Small intestine (tissue), 7 donors: ENCODE measurements around the gene SPTBN4. TPM values are rescaled to one million over a fixed set of nuclear protein-coding genes. Genes with fewer than 3 reads are reported as not detected.

ENCODE experiments used
- DNase-seq, 2 donors: peaks; one replicate each; pipeline versions ENCODE4 v3.0.0 to v3.0.0-alpha.2; 2013
- FAIRE-seq: peaks from 2 replicates; lab custom pipeline; 2012; peaks lifted over from hg19 to GRCh38; lab: Jason Lieb, UNC
- H3K27ac ChIP-seq, 3 donors: one replicate each; pipeline ENCODE4 v1.5.1; 2013; ENCODE audit warnings: low read length in 2 of 3, mild to moderate bottlenecking in 2 of 3, control low read depth in 1 of 3, inconsistent platforms in 1 of 3, low read depth in 1 of 3, moderate library complexity in 1 of 3
- H3K27me3 ChIP-seq, 3 donors: one replicate each; pipeline ENCODE4 v1.6.1; 2013; ENCODE audit warnings: low read length in 3 of 3, inconsistent platforms in 1 of 3; ENCODE audit not compliant: control insufficient read depth in 3 of 3, insufficient read depth in 3 of 3
- H3K36me3 ChIP-seq, 3 donors: one replicate each; pipeline ENCODE4 v1.6.1; 2013; ENCODE audit warnings: low read length in 3 of 3, inconsistent platforms in 1 of 3, low read depth in 1 of 3, mild to moderate bottlenecking in 1 of 3, moderate library complexity in 1 of 3; ENCODE audit not compliant: control insufficient read depth in 3 of 3, insufficient read depth in 2 of 3
- H3K4me1 ChIP-seq, 3 donors: one replicate each; pipeline ENCODE4 v1.6.1; 2013; ENCODE audit warnings: low read length in 2 of 3, inconsistent platforms in 1 of 3, low read depth in 1 of 3, mild to moderate bottlenecking in 1 of 3, moderate library complexity in 1 of 3; ENCODE audit not compliant: control insufficient read depth in 3 of 3, insufficient read depth in 2 of 3
- H3K4me3 ChIP-seq, 3 donors: one replicate each; pipeline ENCODE4 v1.5.1; 2013; ENCODE audit warnings: low read length in 3 of 3, control low read depth in 1 of 3, inconsistent platforms in 1 of 3, low read depth in 1 of 3, mild to moderate bottlenecking in 1 of 3, moderate library complexity in 1 of 3
- H3K9me3 ChIP-seq, 2 donors: one replicate each; pipeline ENCODE4 v1.6.1; 2013; ENCODE audit warnings: low read depth in 1 of 2, low read length in 1 of 2; ENCODE audit not compliant: control insufficient read depth in 2 of 2, insufficient read depth in 1 of 2
- WGBS, 3 donors: extraction: QIAGEN DNeasy Blood & Tissue Kit; methylation state at CpG; one replicate each; pipeline ENCODE4 v1.1.7; 2013; 5-methylcytosine and 5-hydroxymethylcytosine counted together
- polyA plus RNA-seq, 4 donors: library from polyadenylated mRNA; stranded (reverse) in 3 of 4; unstranded in 1 of 4; fragments of 200-250 nt in 3 of 4; fragments of 120-200 nt in 1 of 4; gene quantifications; one replicate each; pipeline versions ENCODE4 v1.2.1 to v1.2.3, GENCODE V29; 2013
- donor health status: healthy with polysubstance abuse.
- donor health status: control.
- donor health status: control.
- donor health status: Bipolar disorder and iron deficiency.
- donor health status: healthy.

The SPTBN4 gene
- polyA plus RNA-seq, 4 donors = 1.1 to 2.0 (median 1.8) TPM; not detected in 1

DNA sequence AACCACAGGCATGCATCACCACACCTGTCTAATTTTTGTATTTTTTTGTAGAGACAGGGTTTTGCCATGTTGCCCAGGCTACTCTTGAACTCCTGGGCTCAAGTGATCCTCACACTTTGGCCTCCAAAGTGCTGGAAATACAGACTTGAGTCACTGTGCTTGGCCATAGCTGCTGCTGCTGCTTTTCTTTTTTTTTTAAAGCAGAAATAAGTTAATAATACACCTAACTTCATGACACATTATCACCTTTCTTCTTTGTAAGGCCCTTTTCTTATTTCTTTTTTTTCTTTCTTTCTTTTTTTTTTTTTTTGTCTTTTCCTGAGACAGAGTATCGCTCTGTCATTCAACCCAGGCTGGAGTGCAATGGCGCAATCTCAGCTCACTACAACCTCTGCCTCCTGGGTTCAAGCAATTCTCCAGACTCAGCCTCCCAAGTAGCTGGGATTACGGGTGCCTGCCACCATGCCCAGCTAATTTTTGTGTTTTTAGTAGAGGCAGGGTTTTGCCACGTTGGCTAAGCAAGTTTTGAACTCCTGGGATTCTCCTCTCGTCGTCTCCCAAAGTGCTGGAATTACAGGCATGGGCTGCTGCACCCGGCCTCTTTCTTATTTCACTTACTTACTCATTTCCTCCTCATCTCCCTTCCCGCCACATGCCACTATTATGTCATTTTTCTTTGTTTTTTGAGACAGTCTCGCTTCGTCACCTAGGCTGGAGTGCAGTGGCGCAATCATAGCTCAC lies 118.6 kb downstream of the SPTBN4 start:
- no peaks in the 10 kb centered on the region for H3K4me1 ChIP-seq
- no peaks in the 10 kb centered on the region for H3K9me3 ChIP-seq
- H3K36me3 ChIP-seq = peaks cover 8 to 56% (median 9%) of the 10 kb centered on the region in 3 donors
- WGBS, 3 donors = 89 to 91% (median 91%) methylated on average over 11 of the region's 11 CpGs
- H3K27ac ChIP-seq = no peak overlapping the region
- FAIRE-seq (no peak), DNase-seq (no peak)
- no peaks in the 10 kb centered on the region for H3K27me3 ChIP-seq
- no peak overlapping the region for H3K4me3 ChIP-seq

DNA sequence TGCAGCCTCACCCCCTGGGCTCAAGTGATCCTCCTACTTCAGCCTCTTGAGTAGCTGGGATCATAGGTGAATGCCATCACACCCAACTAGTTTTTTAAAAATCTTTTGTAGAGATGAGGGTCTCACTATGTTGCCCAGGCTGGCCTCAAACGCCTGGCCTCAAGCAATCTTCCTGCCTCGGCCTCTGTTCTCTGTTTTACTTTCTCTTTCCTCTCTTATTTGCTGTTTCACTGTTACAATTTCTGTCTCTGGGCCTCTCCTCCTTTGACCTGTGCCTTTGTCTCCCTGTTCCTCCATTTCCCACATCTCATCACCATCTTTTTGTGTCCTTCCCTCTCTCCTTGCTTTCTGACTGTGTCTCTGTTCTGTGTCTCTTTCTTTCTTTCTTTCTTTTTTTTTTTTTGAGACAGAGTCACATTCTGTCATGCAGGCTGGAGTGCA lies 119.2 kb downstream of the SPTBN4 start:
- Histone ChIP-seq H3K4me3 (no peak overlapping the region), H3K4me1 (no peaks in the 10 kb centered on the region), H3K36me3 (peaks cover 5 to 59% (median 6%) of the 10 kb centered on the region in 3 donors), H3K27ac (no peak overlapping the region), H3K9me3 (no peaks in the 10 kb centered on the region), H3K27me3 (no peaks in the 10 kb centered on the region)
- FAIRE-seq = no peak
- no peak for DNase-seq
- 72 to 83% (median 82%) methylated on average over 2 of the region's 2 CpGs for WGBS, 3 donors

DNA sequence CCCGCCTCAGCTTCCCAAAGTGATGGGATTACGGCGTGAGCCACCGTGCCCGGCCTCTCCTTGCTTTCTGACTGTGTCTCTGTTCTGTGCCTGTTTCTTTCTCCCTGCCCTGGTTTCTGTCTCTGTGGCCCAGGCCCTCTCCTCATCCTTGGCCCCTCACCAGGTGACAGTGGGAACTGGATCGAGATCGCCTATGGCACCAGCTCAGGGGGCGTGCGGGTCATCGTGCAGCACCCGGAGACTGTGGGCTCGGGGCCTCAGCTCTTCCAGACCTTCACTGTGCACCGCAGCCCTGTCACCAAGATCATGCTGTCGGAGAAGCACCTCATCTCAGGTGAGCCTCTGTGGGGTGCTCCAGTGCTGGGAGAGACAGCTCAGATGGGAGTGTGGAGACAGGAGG lies 119.8 kb downstream of the SPTBN4 start:
- Histone ChIP-seq H3K27me3 (no peaks in the 10 kb centered on the region), H3K4me3 (no peak overlapping the region), H3K36me3 (peaks cover 0 to 58% (median 6%) of the 10 kb centered on the region in 3 donors), H3K9me3 (no peaks in the 10 kb centered on the region), H3K27ac (no peak overlapping the region), H3K4me1 (no peaks in the 10 kb centered on the region)
- DNase-seq = no peak
- WGBS, 3 donors = 96 to 98% (median 97%) methylated on average over 14 of the region's 14 CpGs
- no peak for FAIRE-seq

DNA sequence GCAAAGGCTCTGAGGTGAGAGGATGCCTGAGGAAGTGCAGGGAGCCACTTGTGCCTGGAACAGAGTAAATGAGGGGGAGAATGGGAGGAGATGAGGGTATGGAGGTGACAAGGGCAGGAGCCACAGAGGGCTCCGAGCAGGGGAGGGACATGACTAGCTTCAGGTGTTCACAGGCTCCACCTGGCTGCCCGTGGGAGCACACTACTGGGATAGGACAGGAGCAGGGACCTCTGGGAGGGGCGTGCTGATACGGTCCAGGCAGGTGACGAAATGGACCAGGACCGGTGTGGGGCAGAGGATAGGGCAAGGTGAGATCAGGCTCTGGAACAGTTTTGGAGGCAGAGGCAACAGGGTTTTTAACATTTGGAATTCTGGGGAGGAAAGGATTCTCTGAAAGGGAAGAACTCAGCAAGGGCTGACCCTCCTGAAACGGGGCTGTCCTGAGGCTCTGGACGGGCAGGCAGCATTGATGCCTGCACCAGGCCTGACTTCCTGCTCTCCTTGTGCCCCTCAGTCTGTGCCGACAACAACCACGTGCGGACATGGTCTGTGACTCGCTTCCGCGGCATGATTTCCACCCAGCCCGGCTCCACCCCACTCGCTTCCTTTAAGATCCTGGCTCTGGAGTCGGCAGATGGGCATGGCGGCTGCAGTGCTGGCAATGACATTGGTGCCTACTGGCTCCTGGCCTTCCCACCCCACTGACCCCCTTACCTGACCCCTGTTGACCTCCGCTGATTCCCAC lies 121.5 kb downstream of the SPTBN4 start:
- H3K4me1 ChIP-seq = no peaks in the 10 kb centered on the region
- no peak overlapping the region for H3K4me3 ChIP-seq
- H3K9me3 ChIP-seq = no peaks in the 10 kb centered on the region
- no peak for DNase-seq
- H3K27me3 ChIP-seq = no peaks in the 10 kb centered on the region
- 87 to 91% (median 90%) methylated on average over 17 to 19 of the region's 19 CpGs for WGBS, 3 donors
- FAIRE-seq = no peak
- H3K36me3 ChIP-seq = peaks cover 0 to 43% (median 6%) of the 10 kb centered on the region in 3 donors
- H3K27ac ChIP-seq = no peak overlapping the region

DNA sequence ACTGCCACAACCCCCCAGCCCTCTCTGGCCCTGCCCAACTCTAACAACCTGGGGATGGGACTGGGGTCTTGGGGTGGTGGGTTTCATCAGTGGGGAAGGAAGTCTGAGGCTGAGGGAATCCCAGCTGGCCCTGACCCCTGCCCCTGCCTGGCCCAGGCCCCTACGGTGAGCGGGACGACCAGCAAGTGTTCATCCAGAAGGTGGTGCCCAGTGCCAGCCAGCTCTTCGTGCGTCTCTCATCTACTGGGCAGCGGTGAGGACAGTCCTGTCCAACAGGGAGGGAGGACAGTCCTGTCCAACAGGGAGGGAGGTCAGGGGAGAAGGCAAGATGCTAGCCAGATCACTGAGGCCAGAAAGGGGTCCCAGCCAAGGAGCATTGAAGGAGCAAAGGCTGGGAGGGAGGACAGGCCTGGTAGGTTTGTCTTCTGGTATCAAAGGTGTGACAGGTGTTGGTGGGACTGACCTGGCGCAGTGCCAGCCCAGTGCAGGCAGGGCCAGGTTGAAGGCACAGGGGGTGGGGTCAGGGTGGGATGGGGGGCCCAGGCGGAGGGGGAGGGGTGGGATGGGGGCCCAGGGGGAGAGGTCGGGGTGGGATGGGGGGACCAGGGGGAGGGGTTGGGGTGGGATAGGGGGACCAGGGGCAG lies 122.2 kb downstream of the SPTBN4 start:
- H3K27me3 ChIP-seq = no peaks in the 10 kb centered on the region
- no peaks in the 10 kb centered on the region for H3K9me3 ChIP-seq
- no peak overlapping the region for H3K27ac ChIP-seq
- H3K4me3 ChIP-seq = no peak overlapping the region
- peaks cover 0 to 39% (median 6%) of the 10 kb centered on the region in 3 donors for H3K36me3 ChIP-seq
- 86 to 89% (median 86%) methylated on average over 7 to 9 of the region's 9 CpGs for WGBS, 3 donors
- H3K4me1 ChIP-seq = no peaks in the 10 kb centered on the region
- no peak for DNase-seq
- FAIRE-seq = no peak

DNA sequence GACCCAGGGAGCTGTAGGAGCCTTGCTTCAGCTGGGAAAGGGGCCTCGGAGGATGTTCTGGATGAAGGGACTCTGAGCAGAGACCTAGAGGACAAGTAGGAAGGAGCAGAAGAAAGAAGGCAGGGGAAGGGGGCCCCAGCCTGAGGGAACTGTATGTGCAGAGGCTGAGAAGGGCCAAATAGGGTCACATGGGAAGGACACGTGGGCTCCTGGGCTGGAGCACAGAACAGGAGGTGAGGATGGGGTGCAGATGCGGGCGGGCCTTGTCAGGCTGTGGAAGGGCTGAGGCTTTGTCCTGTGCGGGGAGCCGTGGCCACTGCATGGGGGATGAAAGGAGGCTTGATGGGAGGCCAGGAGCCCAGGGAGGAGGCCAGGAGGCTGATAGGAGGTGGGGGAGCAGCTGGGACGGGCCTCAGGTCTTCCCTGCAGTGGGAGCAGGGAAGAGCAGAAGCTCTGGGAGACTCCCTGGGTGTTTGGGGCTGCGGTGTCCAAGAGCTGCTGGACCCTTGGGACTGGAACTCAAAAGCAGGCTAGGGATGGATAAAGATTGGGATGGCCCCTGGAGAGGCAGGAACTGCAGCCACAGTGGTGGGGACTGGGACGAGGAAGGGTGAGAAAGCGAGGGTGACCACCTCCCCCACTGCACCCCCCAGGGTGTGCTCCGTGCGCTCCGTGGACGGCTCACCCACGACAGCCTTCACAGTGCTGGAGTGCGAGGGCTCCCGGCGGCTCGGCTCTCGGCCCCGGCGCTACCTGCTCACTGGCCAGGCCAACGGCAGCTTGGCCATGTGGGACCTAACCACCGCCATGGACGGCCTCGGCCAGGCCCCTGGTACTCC lies 123.0 kb downstream of the SPTBN4 start:
- H3K36me3 ChIP-seq = peaks cover 0 to 39% (median 6%) of the 10 kb centered on the region in 3 donors
- no peaks in the 10 kb centered on the region for H3K9me3 ChIP-seq
- no peak overlapping the region for H3K4me3 ChIP-seq
- DNase-seq (no peak), FAIRE-seq (no peak)
- peaks cover 0 to 8% (median 0%) of the 10 kb centered on the region in 3 donors for H3K27me3 ChIP-seq
- H3K27ac ChIP-seq = no peak overlapping the region
- H3K4me1 ChIP-seq = no peaks in the 10 kb centered on the region
- WGBS, 3 donors = 90 to 92% (median 90%) methylated on average over 21 to 26 of the region's 26 CpGs

DNA sequence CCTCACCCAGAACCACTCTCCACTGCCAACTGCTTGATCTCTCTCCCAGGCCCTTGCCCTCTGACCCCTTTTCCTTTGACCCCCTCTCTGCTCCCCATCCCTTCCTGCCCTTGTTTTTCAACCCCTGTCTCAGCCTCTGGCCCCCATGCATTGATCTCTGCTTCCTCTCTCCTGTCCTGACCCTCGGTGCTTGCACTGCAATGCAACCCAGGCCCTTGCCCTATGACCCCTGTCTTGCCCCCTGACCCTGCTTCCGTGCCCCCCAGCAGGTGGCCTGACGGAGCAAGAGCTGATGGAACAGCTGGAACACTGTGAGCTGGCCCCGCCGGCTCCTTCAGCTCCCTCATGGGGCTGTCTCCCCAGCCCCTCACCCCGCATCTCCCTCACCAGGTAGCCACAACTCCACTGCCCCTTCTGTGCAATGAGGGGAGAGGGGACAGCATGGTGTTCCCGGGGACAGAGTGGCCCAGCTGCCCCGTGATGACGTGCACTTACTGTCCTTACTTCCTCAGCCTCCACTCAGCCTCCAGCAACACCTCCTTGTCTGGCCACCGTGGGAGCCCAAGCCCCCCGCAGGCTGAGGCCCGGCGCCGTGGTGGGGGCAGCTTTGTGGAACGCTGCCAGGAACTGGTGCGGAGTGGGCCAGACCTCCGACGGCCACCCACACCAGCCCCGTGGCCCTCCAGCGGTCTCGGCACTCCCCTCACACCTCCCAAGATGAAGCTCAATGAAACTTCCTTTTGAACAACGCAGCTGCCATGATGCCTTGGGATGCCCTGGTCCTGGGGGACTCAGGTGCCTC lies 123.9 kb downstream of the SPTBN4 start:
- H3K27ac ChIP-seq = no peak overlapping the region
- DNase-seq = no peak
- no peak overlapping the region for H3K4me3 ChIP-seq
- H3K27me3 ChIP-seq = peaks cover 0 to 16% (median 0%) of the 10 kb centered on the region in 3 donors
- H3K9me3 ChIP-seq = no peaks in the 10 kb centered on the region
- 79 to 89% (median 86%) methylated on average over 22 of the region's 22 CpGs for WGBS, 3 donors
- H3K36me3 ChIP-seq = peaks cover 0 to 38% (median 6%) of the 10 kb centered on the region in 3 donors
- FAIRE-seq = no peak
- H3K4me1 ChIP-seq = no peaks in the 10 kb centered on the region
